Activated gamma-delta T cell treated with Interleukin-2 at 50 U/mL for 16 hours (primary cell): Measurements from ENCODE around the gene PLET1.

ENCODE experiments used
- DNase-seq: peaks from one replicate; pipeline ENCODE4 v3.0.0-alpha.2; 2020

PLET1 gene, protein sequence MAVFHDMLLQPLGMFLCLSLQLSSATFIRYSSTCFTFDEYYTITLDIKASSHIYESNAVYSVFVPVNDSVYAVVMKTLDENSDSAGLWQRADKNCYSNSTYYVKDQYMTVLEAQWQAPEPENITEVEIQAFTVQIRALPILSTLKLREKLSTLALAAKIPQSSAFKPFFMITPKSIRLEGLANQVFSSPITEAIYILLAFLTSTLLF

DNA sequence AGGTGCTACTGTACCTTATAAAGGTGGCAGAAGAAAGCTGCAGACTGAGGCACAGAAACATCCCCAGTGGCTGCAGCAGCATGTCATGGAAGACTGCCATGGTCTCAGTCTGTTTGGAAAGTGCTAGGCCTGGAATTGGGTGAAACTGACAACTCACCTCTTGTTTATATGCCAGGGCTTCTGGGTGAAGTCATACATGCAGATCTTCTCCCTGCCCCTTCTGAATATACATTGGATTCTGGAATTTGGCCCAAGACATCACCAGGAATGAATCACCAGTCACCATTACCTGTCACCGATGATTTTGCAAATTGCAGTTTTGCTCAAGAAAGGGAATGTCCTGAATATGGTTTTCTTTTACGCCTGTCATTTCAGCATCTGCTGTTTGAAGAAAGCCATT is at the start of gene PLET1:
PLET1 (minus strand) TSS at position 371 of the 400 bp plus-strand sequence; CDS start at position 100, 271 bp downstream.
- no peak for DNase-seq

DNA sequence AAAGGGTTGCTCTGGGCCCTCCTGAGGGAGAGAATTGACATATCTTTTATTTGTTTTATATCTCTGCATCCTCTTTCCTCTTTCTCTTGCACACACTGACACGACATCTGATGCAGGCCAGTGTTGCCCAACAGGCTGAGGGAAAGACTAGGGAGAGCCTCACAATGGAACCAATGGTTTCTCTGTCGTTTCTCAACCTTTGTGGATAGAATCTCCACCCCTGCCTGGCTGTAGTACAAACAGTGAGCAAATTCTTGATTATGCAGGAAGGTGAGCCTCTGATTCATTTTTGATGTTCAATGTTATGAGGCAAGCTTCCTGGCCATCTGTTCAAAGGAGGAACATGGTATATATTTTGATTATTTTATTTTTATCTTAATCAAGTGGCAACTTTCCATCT is 49.8 kb upstream of the PLET1 start:
- no peak for DNase-seq

DNA sequence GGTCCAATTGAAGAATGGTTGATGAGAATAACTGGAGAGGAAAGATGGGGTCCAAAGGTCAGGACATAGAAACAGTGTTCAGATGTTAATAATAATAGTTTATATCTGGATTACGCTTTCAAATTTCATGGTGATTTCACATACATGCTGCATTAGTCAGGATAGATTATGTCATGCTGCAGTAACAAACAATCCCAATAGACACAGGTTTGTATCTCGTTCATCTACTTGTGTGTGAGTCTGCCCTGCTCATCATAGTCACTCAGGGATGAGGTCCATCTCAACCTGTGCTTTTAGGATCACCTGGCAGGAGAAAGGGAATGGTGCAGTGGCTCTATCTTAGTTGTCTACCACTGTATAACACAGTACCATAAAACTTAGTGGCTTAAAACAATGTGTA is 48.0 kb upstream of the PLET1 start:
- DNase-seq: no peak

DNA sequence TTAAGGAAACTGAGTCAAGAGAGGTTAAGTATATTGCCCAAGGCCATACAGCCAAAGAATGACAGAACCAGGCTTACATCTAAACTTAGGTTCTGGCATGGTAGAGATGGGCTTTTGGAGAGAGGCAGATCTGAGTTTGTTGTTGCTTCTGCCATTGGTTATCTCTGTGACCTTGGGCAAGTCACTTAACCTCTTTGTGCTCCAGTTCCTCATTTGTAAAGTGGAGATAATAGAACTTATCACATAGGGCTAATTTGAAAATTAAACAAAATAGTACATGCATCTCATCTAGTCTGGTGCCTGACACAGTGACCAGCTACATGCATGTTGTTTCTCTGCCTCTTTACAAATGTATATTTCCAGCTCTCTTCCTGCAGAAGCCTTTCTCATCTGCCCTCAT is 47.0 kb upstream of the PLET1 start:
- no peak for DNase-seq

DNA sequence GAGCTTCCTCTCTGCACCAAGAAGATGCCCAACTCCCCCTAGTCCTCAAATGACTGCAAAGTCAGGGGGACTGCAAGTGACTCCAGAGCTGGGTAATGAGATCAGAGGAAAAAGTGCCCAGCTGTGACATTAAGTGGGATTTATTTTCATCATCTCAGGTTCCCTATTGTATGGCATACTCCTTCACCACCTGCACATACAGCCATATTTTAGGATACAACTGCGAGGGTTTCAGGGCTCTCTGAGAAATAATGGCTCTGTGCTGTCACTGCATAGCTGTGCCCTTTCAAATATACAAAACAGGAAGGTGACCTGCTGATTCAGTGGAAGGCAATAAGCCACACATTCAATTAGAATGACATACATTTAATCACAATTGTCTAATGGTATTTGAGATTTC is 45.6 kb upstream of the PLET1 start:
- DNase-seq: no peak

DNA sequence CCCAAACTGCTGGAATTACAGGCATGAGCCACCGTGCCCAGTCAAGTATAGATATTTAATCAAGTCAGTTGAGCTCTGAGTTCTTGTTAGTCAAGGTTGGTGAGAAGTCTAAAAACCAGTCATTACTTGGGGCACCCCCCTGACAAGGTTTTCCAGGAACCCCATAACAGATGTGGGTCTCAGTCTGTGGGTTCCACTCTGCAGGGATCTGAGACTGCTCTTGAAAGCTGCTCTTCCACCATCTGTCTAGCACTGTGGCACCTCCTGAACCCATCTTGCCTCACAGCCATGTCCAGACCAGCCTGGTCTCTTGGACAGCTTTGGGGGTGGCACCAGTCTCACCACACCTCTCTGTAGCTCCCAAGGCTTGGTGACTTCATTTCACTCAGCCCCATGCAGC is 44.3 kb upstream of the PLET1 start:
- no peak for DNase-seq

DNA sequence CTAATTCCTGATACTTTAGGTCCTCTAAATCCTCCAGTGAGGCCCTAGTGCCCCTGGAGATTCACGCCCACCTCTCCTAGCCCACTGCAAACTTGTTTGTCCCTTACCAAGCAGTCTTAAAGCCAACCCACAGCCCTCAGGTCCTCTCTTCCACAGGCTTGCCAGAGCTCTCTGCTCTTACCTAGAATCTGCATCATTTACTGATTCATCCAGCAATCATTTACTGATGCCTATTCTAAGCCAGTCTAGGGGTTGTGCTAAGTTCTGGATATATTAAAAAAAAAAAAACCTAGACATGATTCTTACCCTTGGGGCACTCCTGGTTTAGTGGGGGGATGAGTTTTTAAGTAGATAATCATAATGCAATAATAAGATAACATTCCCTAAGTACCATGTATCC is 43.0 kb upstream of the PLET1 start:
- DNase-seq: no peak

DNA sequence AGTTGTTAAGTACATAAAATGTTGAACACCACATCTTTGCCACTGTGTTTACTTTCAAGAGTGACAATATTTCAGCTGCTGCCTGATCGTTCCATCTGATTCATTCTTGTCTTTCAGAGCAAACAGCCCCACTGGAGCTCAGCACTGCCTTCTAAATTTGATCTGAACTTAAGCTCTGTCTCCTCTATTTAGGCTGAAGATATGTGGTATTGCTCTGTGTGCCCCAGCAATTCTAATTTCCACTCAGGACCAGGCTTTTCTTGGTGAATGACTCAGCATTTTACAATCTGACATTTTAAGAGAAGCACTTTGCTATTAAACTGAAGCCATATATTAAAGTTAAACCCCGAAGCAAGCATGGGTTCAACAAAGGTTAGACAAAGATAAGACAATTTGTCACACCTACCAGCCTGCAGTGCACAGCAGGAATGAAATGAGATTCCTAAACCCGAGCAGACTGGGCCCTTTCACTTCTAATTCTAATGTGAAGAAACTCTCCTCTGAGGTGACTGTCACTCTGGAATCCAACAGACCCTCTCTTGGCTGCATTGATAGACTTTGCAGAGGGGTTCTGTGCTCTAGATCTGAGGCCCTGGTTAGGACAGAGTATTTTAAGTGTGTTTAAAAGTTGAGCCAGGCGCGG is 41.7 kb upstream of the PLET1 start:
- DNase-seq: no peak

DNA sequence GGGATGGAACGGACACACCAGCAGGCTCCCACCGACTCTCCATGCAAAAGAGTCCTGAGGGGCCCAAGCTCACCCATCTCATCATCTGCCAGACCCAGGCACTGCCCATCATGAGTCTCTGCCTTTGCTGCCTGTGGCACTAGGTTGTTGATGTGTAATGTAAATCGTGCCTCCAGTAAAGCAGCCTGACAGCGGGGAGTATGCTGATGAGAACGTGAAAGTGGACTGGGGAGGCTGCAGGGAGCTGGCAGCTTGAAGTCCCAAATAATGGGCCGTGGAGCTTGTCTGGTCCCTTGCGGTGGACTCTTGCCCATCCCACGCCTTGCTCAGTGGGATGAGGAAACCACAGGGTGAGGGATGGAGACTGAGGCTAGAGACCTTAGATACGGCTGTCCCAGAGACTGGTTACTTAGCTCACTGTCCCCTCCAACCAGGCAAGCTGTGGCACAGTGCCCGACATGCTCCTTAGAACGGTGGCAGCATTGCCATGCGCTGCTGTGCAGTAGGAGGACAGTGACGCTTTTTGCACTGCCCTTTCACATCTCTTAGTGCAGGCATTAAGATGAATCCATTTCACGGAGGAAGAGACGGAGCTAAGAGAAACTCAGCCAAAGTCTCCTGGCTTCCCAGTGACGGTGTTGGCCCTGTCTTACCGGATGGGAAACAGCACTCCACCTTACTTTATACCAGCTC is 39.6 kb upstream of the PLET1 start:
- DNase-seq: no peak

DNA sequence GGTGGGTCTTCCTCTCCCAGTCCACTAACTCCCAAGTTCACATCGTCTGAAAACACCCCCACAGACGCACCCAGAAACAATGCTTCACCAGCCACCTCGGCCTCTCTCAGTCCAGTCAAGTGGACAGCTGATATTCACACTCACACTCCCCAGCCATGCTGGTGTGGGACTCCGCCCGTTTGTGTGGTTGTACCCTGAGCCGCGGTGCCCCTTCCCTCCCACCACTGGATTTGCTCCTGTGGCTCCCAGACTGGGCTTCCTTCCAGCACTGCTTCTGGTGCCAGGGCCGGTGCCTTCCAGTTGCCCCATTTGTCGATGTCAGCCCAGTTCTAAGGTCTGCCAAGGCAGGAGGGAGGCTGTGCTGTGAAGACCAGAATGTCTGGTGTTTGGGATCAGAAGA is 37.9 kb upstream of the PLET1 start:
- DNase-seq: no peak

DNA sequence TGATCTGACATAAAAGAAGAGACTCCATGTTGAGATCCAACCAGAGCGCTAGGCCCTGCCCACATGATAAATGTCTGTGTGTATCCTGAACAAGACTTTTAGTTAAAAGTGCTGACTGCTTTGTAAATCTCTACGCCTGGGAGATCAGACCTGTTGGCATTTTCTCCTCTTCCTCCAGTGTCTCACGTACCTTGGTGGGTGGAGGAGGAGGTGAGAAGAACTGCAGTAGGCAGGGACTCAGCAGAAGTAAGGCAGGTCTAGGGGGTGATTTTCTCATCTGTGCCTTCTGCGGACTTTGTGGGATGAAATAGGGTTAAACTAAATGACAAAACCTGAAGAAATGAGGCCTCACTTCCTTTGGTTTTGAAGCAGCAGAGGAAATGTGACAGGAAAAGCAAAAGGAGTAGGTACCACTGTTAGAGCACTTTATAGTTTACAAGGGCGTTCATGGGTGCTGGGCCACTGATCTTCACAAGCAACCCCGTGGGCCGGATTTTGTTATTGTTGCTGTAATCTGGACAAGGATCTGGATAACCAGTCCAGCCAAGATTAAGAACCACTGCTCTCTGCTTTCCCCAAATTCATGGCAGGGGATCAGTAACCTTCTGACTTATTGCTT is 36.7 kb upstream of the PLET1 start:
- DNase-seq: no peak

DNA sequence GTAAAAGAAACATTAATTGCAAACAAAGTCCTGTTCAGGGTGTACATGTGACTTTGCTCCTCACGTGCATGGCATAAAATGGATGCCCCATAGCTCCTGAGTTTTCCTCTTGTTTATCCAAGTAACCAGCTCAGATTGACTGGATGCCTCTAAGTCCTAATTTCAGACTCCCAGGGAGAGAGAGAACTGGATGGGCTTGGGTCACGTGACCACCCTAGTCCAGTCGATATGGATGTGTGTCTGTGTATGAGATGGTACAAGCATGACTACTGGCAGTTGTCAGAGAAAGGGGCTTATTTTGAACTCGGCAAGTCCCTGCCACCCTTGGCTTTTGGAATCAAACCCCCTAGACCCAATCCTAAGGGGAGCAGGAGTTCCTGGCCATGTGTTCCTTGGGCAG is 35.4 kb upstream of the PLET1 start:
- no peak for DNase-seq

DNA sequence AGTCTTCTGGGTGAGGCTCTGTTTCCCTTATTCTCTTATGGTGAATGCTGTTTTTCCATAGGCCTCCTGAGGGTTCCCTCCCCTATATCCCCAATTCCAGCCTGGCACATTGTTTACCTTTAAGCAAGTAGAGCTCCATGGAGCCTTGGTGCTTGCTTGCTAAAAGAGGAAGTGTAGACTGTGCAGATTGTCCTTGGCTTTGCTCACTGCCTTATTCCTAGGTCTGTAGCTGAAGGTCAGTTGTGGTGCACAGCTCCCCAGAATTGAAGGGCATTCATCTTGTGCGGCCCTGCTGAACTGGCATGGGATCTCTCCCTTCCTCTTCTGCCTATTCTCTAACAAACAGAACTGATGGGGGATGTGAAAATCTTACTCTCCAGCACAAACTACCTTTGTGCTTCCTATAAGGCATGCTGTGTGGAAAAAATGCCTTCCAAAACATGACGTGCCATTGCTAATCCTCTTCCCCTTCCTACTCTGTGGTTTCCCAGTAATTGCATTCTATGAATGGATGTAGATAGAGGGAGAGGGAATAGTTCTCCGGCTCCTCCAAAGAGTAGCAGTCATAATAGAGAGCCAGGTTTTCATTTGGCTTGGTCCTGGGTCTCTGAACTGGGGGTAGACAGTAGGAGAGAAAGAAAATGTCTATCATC is 34.2 kb upstream of the PLET1 start:
- no peak for DNase-seq

DNA sequence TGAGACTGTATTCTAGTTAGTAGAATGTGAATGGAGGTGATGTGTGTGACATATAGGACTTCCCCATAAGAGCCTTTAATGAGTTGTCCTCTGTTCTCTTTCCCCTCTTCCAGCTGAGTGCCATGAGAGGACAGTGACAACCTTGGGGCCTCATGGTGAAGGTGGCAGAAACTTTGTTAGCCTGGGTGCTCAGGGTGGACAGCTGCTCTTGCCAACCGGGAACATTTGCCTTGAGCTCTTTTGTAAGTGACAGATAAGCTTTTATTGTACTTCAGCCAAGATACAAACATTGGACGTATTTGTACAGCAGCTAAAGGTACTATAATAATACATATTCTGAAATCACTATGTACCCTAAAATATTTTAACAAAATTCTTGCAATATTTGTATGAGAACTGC is 33.0 kb upstream of the PLET1 start:
- no peak for DNase-seq

DNA sequence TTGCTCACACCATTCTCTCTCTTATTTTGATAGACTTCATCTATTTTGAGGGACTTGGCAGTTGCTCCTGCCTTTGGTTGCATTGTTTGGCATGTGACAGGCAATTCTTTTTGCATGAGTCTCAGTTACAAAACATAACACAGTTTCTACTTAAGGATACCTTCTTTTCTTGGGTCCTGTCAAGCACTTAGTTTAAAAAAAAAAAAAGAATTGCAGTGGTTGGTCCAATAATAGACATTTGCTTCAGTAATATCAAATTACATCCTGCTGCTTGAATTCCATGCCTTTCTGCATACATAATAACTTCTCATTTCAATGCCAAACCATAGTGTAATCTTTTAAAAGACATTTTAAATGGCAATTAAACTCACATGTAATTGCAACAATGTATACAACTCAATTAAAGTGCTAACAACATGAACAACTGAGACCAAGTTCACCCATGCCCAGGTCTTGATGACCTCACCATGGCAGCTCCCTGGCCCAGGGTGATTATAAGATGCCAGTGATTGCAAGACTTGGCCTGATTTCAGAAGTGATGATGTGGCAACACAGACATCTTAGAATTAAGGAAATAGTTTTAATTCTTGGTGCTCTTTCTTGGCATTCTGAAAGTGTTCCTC is 32.2 kb upstream of the PLET1 start:
- DNase-seq: no peak

DNA sequence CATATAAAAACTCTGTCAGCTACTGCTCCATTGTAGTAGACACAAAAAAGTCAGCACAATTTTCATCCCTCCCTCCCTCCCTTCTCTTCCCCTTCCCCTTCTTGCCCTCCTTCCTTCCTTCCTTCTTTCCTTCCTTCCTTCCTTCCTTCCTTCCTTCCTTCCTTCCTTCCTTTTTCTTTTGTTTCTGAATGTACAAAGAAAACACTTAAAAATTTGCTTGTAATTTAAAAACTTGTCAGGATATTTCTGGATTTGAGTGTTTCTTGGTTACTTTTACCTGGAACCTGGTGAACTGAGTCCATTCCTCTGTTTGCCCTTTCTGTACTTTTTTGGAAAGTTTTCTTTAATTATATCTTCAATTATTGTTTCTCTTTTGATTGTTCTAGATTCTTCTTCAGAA is 31.5 kb upstream of the PLET1 start:
- no peak for DNase-seq

DNA sequence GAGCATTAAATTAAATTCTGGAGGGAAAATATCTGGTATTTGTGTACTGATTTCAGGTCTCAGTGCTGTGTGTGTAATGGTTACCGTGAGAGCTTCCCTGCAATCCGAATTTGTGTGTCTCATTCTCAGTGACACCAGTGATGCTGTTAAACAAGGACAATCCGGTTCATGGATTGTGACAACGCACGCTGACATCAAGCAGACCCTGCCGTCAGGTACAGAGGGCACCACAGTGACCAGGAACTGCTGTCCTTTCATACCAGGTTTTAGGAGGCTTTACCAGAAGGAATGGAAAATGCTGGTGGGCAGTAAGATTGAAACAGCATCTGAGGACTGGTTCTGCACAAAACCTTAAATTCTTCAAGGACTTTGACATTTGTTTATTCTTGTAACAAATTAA is 30.5 kb upstream of the PLET1 start:
- DNase-seq: no peak

DNA sequence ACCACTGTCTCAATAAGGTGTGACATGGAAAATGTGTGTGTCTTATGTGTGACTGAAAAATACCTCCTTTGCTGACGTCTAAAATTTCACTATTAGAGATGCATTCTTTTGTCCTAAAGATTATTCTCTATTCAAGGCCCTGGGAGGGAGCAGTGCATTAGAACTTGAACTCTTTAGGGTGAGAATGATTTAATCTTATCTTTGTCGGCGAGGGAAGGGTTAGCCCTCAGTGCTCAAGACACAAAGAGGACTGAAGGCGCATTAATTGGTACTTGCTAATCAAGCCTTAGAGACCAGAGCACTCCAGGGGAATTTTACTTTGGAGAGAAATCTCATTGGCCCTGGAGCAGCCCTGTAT is 29.8 kb upstream of the PLET1 start:
- DNase-seq: no peak

DNA sequence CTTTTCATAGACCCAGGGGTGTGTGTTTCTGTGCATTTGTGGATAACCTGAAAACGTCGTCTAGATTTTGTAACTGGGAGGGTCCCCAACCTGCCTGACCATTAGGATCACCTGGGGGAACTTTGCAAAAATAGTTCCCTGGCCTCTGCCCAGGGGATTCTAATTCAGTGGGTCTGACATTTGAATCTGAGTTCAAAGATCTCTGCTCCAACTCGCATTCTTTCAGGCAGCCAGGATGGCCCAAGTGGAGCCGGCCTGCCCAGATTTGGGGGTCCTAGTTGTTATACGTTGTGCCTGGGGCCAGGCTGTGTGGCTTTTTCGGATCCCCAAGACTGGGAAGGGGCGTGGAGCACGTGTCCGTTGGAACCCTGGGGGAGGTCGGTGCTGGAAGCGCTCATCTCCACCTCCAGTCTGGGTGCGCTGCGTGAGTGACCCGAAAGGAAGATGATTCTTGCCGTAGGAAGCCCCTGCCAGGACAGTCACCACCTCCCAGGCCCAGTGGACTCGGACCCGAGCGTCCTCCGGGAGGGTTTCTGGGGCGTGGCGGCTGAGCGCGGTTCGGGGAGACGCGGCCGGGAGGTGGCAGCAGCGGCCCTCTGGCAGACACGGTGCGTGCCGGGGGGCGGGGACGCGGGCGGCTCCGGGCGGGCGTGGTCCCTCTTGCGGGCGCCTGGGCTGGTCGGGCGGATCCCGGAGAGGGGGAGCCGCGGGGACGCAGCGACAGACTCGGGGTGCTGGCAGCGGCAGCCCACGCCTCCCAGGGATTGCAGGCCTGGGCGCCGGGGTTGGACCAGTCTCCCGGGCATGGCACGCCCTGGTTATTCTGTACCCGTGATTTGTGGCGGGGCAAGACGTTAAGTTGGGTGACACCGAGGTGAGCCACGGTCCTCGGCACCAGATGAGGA is 29.2 kb upstream of the PLET1 start:
- peak; percentile 80 for DNase-seq

DNA sequence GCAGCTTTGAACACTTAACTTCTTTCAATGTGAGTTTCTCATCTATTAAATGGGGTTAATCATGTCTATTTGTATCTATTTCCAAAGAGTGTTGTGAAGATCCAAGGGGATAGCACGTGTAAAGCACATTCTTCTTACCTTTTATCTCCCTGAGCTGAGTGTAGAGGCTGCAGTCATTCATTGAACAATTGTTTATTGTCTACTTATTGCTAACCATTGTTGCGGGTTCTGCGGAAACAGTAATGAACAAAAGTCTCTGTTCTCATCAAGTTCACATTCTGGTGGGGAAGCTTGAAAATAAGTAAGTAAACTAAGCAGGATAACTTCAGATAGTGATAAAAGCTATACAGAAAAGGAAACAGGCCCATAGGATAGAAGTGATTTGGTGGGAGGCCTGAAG is 27.4 kb upstream of the PLET1 start:
- no peak for DNase-seq

DNA sequence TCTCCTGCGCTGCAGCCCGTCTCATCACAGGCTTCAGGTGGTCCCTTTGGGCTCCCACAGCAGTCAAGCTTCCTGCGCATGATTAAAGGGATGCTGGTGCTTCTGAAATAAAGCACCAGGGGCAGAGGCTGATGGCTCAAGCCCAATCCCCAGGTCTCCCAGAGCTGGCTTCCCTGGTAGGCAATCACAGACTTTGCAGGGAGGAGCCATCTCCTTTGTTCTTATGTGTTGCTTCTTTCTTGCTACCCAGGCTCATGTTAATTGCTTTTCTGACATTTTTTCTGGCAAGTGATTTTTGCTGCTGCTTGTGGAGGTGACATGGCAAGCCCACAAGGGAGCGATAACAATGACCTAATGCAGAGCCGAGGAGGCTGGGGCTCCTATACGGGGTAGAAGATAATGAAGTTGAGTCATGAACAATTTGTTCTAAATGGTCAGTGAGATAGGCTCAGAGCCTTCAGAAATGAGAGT is 25.2 kb upstream of the PLET1 start:
- no peak for DNase-seq

DNA sequence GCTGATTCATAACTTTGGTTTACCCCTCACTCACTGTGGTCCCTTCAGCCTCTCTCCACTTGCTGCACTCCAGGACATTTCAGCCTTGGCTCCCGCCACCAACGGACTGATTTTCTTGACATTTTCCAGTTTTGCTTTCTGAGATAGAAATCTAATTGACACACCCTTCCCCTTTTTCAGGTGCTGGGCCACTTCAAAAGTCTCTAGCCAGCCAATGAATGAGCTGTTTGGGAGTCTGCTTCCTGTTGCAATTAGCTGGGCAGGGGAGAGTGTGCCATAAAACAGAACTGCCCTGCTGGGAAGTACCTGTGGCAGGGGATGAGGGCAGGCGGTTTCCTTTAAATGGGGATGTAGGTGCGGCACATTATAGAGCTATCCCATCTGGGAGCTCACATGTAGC is 21.1 kb upstream of the PLET1 start:
- no peak for DNase-seq
